K562 (cell line): ENCODE data around the gene ANKS4B. TPM values are rescaled to one million over a fixed set of nuclear protein-coding genes. Genes with fewer than 3 reads are reported as not detected.

Experiments
- ARID3A ChIP-seq: IDR thresholded peaks from 2 replicates; pipeline ENCODE4 v1.6.1; 2012; ENCODE audit warnings: low read depth, low read length, improper control_type of control experiment, borderline replicate concordance
- CBFB ChIP-seq: sonication (generic); formaldehyde crosslinking; IDR thresholded peaks from 2 replicates; pipeline ENCODE4 v1.4.0; 2020; ENCODE audit warnings: mild to moderate bottlenecking, missing genetic modification reagents
- CCAR2 ChIP-seq: fragments of 200-400 bp; formaldehyde crosslinking; IDR thresholded peaks from 2 replicates; pipeline ENCODE4 v1.6.1; 2017; ENCODE audit warnings: mild to moderate bottlenecking, low read depth, low read length
- CHD4 ChIP-seq: fragments of 200-600 bp; sonication (generic); IDR thresholded peaks from 3 replicates; pipeline ENCODE4 v1.6.1; 2012; ENCODE audit warnings: low read depth, mild to moderate bottlenecking, mixed read lengths, low read length, inconsistent platforms; ENCODE audit not compliant: insufficient read depth, insufficient replicate concordance, poor library complexity, severe bottlenecking
- CXXC5 ChIP-seq: fragments of 250-450 bp; sonication (Bioruptor Pico); IDR thresholded peaks from 2 replicates; pipeline ENCODE4 v1.8.0; 2022; ENCODE audit warnings: inconsistent platforms, mild to moderate bottlenecking, moderate library complexity
- DPF2 ChIP-seq: fragments of 450-650 bp; IDR thresholded peaks from 2 replicates; pipeline ENCODE4 v1.6.1; 2016
- ETV6 ChIP-seq, 3 experiments: fragments of 150-350 bp in 1 of 3; sonication (generic) in 1 of 3; formaldehyde crosslinking in 1 of 3; IDR thresholded peaks; 2 replicates each; pipeline versions ENCODE4 v1.6.1 to v1.8.0; 2014 to 2022; ENCODE audit warnings: borderline replicate concordance in 2 of 3, low read depth in 2 of 3, antibody characterized with exemption in 1 of 3, low read length in 1 of 3, mild to moderate bottlenecking in 1 of 3, missing genetic modification reagents in 1 of 3
- FOXJ3 ChIP-seq: sonication (generic); formaldehyde crosslinking; IDR thresholded peaks from 2 replicates; pipeline ENCODE4 v1.4.0; 2020; ENCODE audit warnings: mild to moderate bottlenecking, missing genetic modification reagents
- HDAC2 ChIP-seq: fragments of 450-650 bp; IDR thresholded peaks from 2 replicates; pipeline ENCODE4 v1.6.1; 2016; ENCODE audit warnings: mild to moderate bottlenecking
- HMG20A ChIP-seq: fragments of 450-650 bp; formaldehyde crosslinking; conservative IDR thresholded peaks from 2 replicates; pipeline ENCODE4 v1.4.0; 2020; ENCODE audit warnings: mild to moderate bottlenecking, mixed read lengths
- JUND ChIP-seq, 2 experiments: IDR thresholded peaks; 2 replicates in 1 of 2; 3 replicates in 1 of 2; pipeline ENCODE4 v1.6.1; 2011; ENCODE audit warnings: borderline replicate concordance in 2 of 2, low read depth in 2 of 2, low read length in 2 of 2, improper control_type of control experiment in 1 of 2, missing biosample characterization in 1 of 2, missing genetic modification characterization in 1 of 2, missing genetic modification reagents in 1 of 2
- KAT8 ChIP-seq: fragments of 450-650 bp; IDR thresholded peaks from 2 replicates; pipeline ENCODE4 v1.6.1; 2016; ENCODE audit warnings: low read depth, mild to moderate bottlenecking
- KDM1A ChIP-seq, 2 experiments: fragments of 450-650 bp; IDR thresholded peaks; 2 replicates each; pipeline ENCODE4 v1.6.1; 2016; ENCODE audit warnings: mild to moderate bottlenecking in 2 of 2
- KDM5B ChIP-seq: fragments of 200-600 bp; sonication (generic); IDR thresholded peaks from 2 replicates; pipeline ENCODE4 v1.6.1; 2012; ENCODE audit warnings: low read depth, mild to moderate bottlenecking, moderate library complexity, low read length, control low read depth, inconsistent platforms; ENCODE audit not compliant: insufficient replicate concordance
- L3MBTL2 ChIP-seq: fragments of 450-650 bp; IDR thresholded peaks from 2 replicates; pipeline ENCODE4 v1.6.1; 2016; ENCODE audit warnings: mild to moderate bottlenecking, moderate library complexity
- MYNN ChIP-seq, 2 experiments: sonication (generic); formaldehyde crosslinking in 1 of 2; IDR thresholded peaks; 2 replicates each; pipeline versions ENCODE4 v1.5.0 to v1.6.1; 2016 to 2020; ENCODE audit warnings: antibody characterized with exemption in 1 of 2, missing genetic modification reagents in 1 of 2
- OTX1 ChIP-seq: fragments of 450-650 bp; formaldehyde crosslinking; IDR thresholded peaks from 2 replicates; pipeline ENCODE4 v1.4.0; 2022; ENCODE audit warnings: mild to moderate bottlenecking
- POLR2G ChIP-seq: fragments of 200-400 bp; formaldehyde crosslinking; IDR thresholded peaks from 2 replicates; pipeline ENCODE4 v1.6.1; 2017; ENCODE audit warnings: low read depth, mild to moderate bottlenecking, antibody characterized with exemption, low read length, moderate library complexity
- ZBTB17 ChIP-seq: fragments of 450-650 bp; formaldehyde crosslinking; IDR thresholded peaks from 2 replicates; pipeline ENCODE4 v1.4.0; 2020; ENCODE audit warnings: mild to moderate bottlenecking
- ZEB2 ChIP-seq: fragments of 450-650 bp; IDR thresholded peaks from 2 replicates; pipeline ENCODE4 v1.6.1; 2016
- ZNF57 ChIP-seq: fragments of 450-650 bp; formaldehyde crosslinking; IDR thresholded peaks from 2 replicates; pipeline ENCODE4 v1.4.0; 2020; ENCODE audit warnings: mild to moderate bottlenecking, moderate library complexity
- polyA plus RNA-seq, 8 experiments: library from polyadenylated mRNA; depleted of rRNA in 4 of 8; stranded (reverse) in 5 of 8; unstranded in 3 of 8; fragments of >200 nt; fragmentation: Nextera tagmentation in 2 of 8; fragmentation: Illumina TruSeq in 1 of 8; extraction: Ambion mirVana in 2 of 8; extraction: Trizol in 1 of 8; gene quantifications; 2 replicates each; pipeline versions ENCODE4 v1.2.1 to v1.2.3, GENCODE V29; 2011 to 2014; ENCODE audit warnings: inconsistent platforms in 1 of 8, missing spikeins in 1 of 8
- total RNA-seq, 7 experiments: library from RNA; depleted of rRNA in 6 of 7; stranded (reverse); fragments of >200 nt in 6 of 7; fragmentation: Illumina TruSeq in 2 of 7; extraction: Trizol in 2 of 7; gene quantifications; 2 replicates each; pipeline versions ENCODE4 v1.2.1 to v1.2.3, GENCODE V29; 2011 to 2021; ENCODE audit warnings: low replicate concordance in 1 of 7
- TF ChIP-seq, protein P1 (sequence below): fragments of 150-350 bp; conservative IDR thresholded peaks from 2 replicates; pipeline ENCODE4 v1.6.1; 2014; ENCODE audit warnings: low read length

Gene ANKS4B
- total and polyA plus RNA-seq, 9 of the 15 experiments (the other 6 are each of a cell fraction or from before 2014, with no cell fraction given), result not detected

- TF ChIP-seq POLR2G (peak; percentile 65), CHD4 (no peak), ETV6 (IDR thresholded peaks at IDR 0.05; ENCODE audit: borderline replicate concordance in 1 of 2, low read depth in 2 of 2, low read length in 1 of 2) (no peak), ETV6 (CRISPR knock-in tag; IDR thresholded peaks at IDR 0.05; ENCODE audit: borderline replicate concordance) (no peak), HDAC2 (no peak; the same call in 1 of the 2 replicates), FOXJ3 (no peak), ZNF57 (CRISPR knock-in tag) (no peak), ZEB2 (peak; percentile 57; the same call in 1 of the 2 replicates), CCAR2 (no peak), ARID3A (no peak), DPF2 (peak; percentile 95), CXXC5 (CRISPR knock-in tag) (peak; percentile 30; the same call in 1 of the 2 replicates), MYNN (IDR thresholded peaks at IDR 0.05) (0 out of 2 replicates have a peak, but pooled peaks have one; percentile 43), MYNN (CRISPR knock-in tag; IDR thresholded peaks at IDR 0.05) (no peak), OTX1 (CRISPR knock-in tag) (no peak), JUND (IDR thresholded peaks at IDR 0.05; ENCODE audit: borderline replicate concordance, low read depth, low read length) (peak; percentile 97), JUND (tag; IDR thresholded peaks at IDR 0.05; ENCODE audit: borderline replicate concordance, low read depth, low read length) (peak; percentile 98; the same call in 2 of the 3 replicates), KAT8 (no peak), L3MBTL2 (peak; percentile 65; the same call in 1 of the 2 replicates), CBFB (no peak), ZBTB17 (CRISPR knock-in tag) (no peak), KDM1A (IDR thresholded peaks at IDR 0.05) (peak; percentile 52 to 66; a peak in 2 of 4 replicates), KDM5B (no peak), HMG20A (CRISPR knock-in tag) (no peak)
- TF ChIP-seq, protein P1, sequence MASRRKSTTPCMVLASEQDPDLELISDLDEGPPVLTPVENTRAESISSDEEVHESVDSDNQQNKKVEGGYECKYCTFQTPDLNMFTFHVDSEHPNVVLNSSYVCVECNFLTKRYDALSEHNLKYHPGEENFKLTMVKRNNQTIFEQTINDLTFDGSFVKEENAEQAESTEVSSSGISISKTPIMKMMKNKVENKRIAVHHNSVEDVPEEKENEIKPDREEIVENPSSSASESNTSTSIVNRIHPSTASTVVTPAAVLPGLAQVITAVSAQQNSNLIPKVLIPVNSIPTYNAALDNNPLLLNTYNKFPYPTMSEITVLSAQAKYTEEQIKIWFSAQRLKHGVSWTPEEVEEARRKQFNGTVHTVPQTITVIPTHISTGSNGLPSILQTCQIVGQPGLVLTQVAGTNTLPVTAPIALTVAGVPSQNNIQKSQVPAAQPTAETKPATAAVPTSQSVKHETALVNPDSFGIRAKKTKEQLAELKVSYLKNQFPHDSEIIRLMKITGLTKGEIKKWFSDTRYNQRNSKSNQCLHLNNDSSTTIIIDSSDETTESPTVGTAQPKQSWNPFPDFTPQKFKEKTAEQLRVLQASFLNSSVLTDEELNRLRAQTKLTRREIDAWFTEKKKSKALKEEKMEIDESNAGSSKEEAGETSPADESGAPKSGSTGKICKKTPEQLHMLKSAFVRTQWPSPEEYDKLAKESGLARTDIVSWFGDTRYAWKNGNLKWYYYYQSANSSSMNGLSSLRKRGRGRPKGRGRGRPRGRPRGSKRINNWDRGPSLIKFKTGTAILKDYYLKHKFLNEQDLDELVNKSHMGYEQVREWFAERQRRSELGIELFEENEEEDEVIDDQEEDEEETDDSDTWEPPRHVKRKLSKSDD, result no peak
These were observed 67.0 kb downstream of the ANKS4B start (continued) for GRCh38 chr16:21300309-21301167.
